ENCODE measurements around the gene UCHL1. TPM values are rescaled to one million over a fixed set of nuclear protein-coding genes. Genes with fewer than 3 reads are reported as not detected.
"Not testable (repeated sequence)": the region's sequence is repeated elsewhere in the genome, so short reads cannot be mapped to it uniquely, and the experiment has no call there.

Gene UCHL1
- total and polyA plus RNA-seq, 4 donors, result 37.5 to 110 (median 67.2) TPM

GRCh38 chr4:41268721-41269517 is 12.2 kb downstream of the UCHL1 start:
- 93% methylated on average over 7 of the region's 7 CpGs for WGBS, 2 donors

GRCh38 chr4:41269682-41270081 is 13.0 kb downstream of the UCHL1 start:
- no peak for ATAC-seq (ENCODE audit: low FRiP score)
- Histone ChIP-seq H3K9me3 (ENCODE audit: control insufficient read depth, low read length) (no peaks in the 10 kb centered on the region), H3K4me3 (ENCODE audit: low read length in 2 of 2) (no peak overlapping the region), H3K27me3 (ENCODE audit: control insufficient read depth in 1 of 2, insufficient read depth in 2 of 2, low read length in 1 of 2) (no peaks in the 10 kb centered on the region), H3K27ac (ENCODE audit: low read depth in 1 of 2, low read length in 2 of 2) (no peak overlapping the region), H3K36me3 (ENCODE audit: control insufficient read depth in 1 of 2, insufficient read depth in 2 of 2, low read length in 1 of 2) (peaks cover 0 to 2% of the 10 kb centered on the region in 2 donors), H3K4me1 (ENCODE audit: control insufficient read depth in 1 of 2, insufficient read depth in 2 of 2, low read length in 2 of 2) (no peaks in the 10 kb centered on the region)
- no peak for DNase-seq
- intact Hi-C loops (cut with DNase I), result no loop called here

More at GRCh38 chr4:41268721-41269517, 12.2 kb downstream of the UCHL1 start:
- intact Hi-C loops (cut with DNase I), result no loop called here
- Histone ChIP-seq H3K27me3 (ENCODE audit: control insufficient read depth in 1 of 2, insufficient read depth in 2 of 2, low read length in 1 of 2) (no peaks in the 10 kb centered on the region), H3K36me3 (ENCODE audit: control insufficient read depth in 1 of 2, insufficient read depth in 2 of 2, low read length in 1 of 2) (peaks cover 0 to 2% of the 10 kb centered on the region in 2 donors), H3K4me1 (ENCODE audit: control insufficient read depth in 1 of 2, insufficient read depth in 2 of 2, low read length in 2 of 2) (no peaks in the 10 kb centered on the region), H3K4me3 (ENCODE audit: low read length in 2 of 2) (no peak overlapping the region), H3K9me3 (ENCODE audit: control insufficient read depth, low read length) (no peaks in the 10 kb centered on the region), H3K27ac (ENCODE audit: low read depth in 1 of 2, low read length in 2 of 2) (no peak overlapping the region)
- DNase-seq, result no peak
- ATAC-seq (ENCODE audit: low FRiP score), result no peak

- H3K27ac ChIP-seq (ENCODE audit: low read depth in 1 of 2, low read length in 2 of 2); ATAC-seq (ENCODE audit: low FRiP score); H3K4me1 ChIP-seq (ENCODE audit: control insufficient read depth in 1 of 2, insufficient read depth in 2 of 2, low read length in 2 of 2); H3K27me3 ChIP-seq (ENCODE audit: control insufficient read depth in 1 of 2, insufficient read depth in 2 of 2, low read length in 1 of 2); intact Hi-C loops (cut with DNase I); H3K9me3 ChIP-seq (ENCODE audit: control insufficient read depth, low read length); H3K36me3 ChIP-seq (ENCODE audit: control insufficient read depth in 1 of 2, insufficient read depth in 2 of 2, low read length in 1 of 2); H3K4me3 ChIP-seq (ENCODE audit: low read length in 2 of 2); DNase-seq: not testable (repeated sequence)
- 97% methylated on average over 13 of the region's 13 CpGs for WGBS, 2 donors
Measured at GRCh38 chr4:41275931-41276330, 19.2 kb downstream of the UCHL1 start.

- H3K27me3 ChIP-seq (ENCODE audit: control insufficient read depth in 1 of 2, insufficient read depth in 2 of 2, low read length in 1 of 2), result no peaks in the 10 kb centered on the region
- no peak for ATAC-seq (ENCODE audit: low FRiP score)
Measured at GRCh38 chr4:41280010-41280409, 23.3 kb downstream of the UCHL1 start.

GRCh38 chr4:41281038-41281634 is 24.4 kb downstream of the UCHL1 start:
- ATAC-seq (ENCODE audit: low FRiP score) (peak; percentile 94), DNase-seq (no peak)
- Histone ChIP-seq H3K9me3 (ENCODE audit: control insufficient read depth, low read length) (no peaks in the 10 kb centered on the region), H3K36me3 (ENCODE audit: control insufficient read depth in 1 of 2, insufficient read depth in 2 of 2, low read length in 1 of 2) (no peaks in the 10 kb centered on the region), H3K4me3 (ENCODE audit: low read length in 2 of 2) (peak overlapping the region in 1 of 2 donors; percentile 31), H3K27ac (ENCODE audit: low read depth in 1 of 2, low read length in 2 of 2) (no peak overlapping the region), H3K4me1 (ENCODE audit: control insufficient read depth in 1 of 2, insufficient read depth in 2 of 2, low read length in 2 of 2) (no peaks in the 10 kb centered on the region), H3K27me3 (ENCODE audit: control insufficient read depth in 1 of 2, insufficient read depth in 2 of 2, low read length in 1 of 2) (no peaks in the 10 kb centered on the region)
- 8% methylated on average over 7 of the region's 7 CpGs for WGBS, 2 donors
- intact Hi-C loops (cut with DNase I), result loop anchor here (1.0 to 5.0 kb wide), 4 partner anchors 380 to 608 kb away; no protein-coding TSS in a partner anchor

More at GRCh38 chr4:41280010-41280409, 23.3 kb downstream of the UCHL1 start:
- intact Hi-C loops (cut with DNase I), result loop anchor here (2.0 to 5.0 kb wide), 3 partner anchors 382 to 609 kb away; no protein-coding TSS in a partner anchor
- WGBS, 2 donors, result 63 to 64% methylated on average over 8 of the region's 8 CpGs
- Histone ChIP-seq H3K36me3 (ENCODE audit: control insufficient read depth in 1 of 2, insufficient read depth in 2 of 2, low read length in 1 of 2) (no peaks in the 10 kb centered on the region), H3K4me1 (ENCODE audit: control insufficient read depth in 1 of 2, insufficient read depth in 2 of 2, low read length in 2 of 2) (no peaks in the 10 kb centered on the region), H3K9me3 (ENCODE audit: control insufficient read depth, low read length) (no peaks in the 10 kb centered on the region), H3K4me3 (ENCODE audit: low read length in 2 of 2) (no peak overlapping the region), H3K27ac (ENCODE audit: low read depth in 1 of 2, low read length in 2 of 2) (no peak overlapping the region)
- DNase-seq, result no peak

- Histone ChIP-seq H3K27ac (ENCODE audit: low read depth in 1 of 2, low read length in 2 of 2) (no peak overlapping the region), H3K27me3 (ENCODE audit: control insufficient read depth in 1 of 2, insufficient read depth in 2 of 2, low read length in 1 of 2) (no peaks in the 10 kb centered on the region), H3K4me1 (ENCODE audit: control insufficient read depth in 1 of 2, insufficient read depth in 2 of 2, low read length in 2 of 2) (no peaks in the 10 kb centered on the region), H3K9me3 (ENCODE audit: control insufficient read depth, low read length) (no peaks in the 10 kb centered on the region), H3K36me3 (ENCODE audit: control insufficient read depth in 1 of 2, insufficient read depth in 2 of 2, low read length in 1 of 2) (no peaks in the 10 kb centered on the region), H3K4me3 (ENCODE audit: low read length in 2 of 2) (no peak overlapping the region)
- DNase-seq (no peak), ATAC-seq (ENCODE audit: low FRiP score) (no peak)
- intact Hi-C loops (cut with DNase I), result loop anchor here in 1 of 2 donors (5.0 kb wide), 1 partner anchor 380 kb away; no protein-coding TSS in a partner anchor
- 0 to 2% methylated on average over 1 of the region's 1 CpG for WGBS, 2 donors
Measured at GRCh38 chr4:41282366-41282765, 25.6 kb downstream of the UCHL1 start.

GRCh38 chr4:41285202-41285863 is 28.6 kb downstream of the UCHL1 start:
- 92 to 94% methylated on average over 6 of the region's 6 CpGs for whole genome bisulfite sequencing, 2 donors
- no peaks in the 10 kb centered on the region for H3K4me1 ChIP-seq (ENCODE audit: control insufficient read depth in 1 of 2, insufficient read depth in 2 of 2, low read length in 2 of 2)
- DNase-seq (no peak), ATAC-seq (ENCODE audit: low FRiP score) (no peak)
- no peak overlapping the region for H3K4me3 ChIP-seq (ENCODE audit: low read length in 2 of 2)
- no peaks in the 10 kb centered on the region for H3K27me3 ChIP-seq (ENCODE audit: control insufficient read depth in 1 of 2, insufficient read depth in 2 of 2, low read length in 1 of 2)
- H3K27ac ChIP-seq (ENCODE audit: low read depth in 1 of 2, low read length in 2 of 2), result no peak overlapping the region
- no peaks in the 10 kb centered on the region for H3K9me3 ChIP-seq (ENCODE audit: control insufficient read depth, low read length)
- H3K36me3 ChIP-seq (ENCODE audit: control insufficient read depth in 1 of 2, insufficient read depth in 2 of 2, low read length in 1 of 2), result no peaks in the 10 kb centered on the region
- intact Hi-C loops (cut with DNase I), result no loop called here

GRCh38 chr4:41285864-41286235 is 29.1 kb downstream of the UCHL1 start:
- H3K9me3 ChIP-seq (ENCODE audit: control insufficient read depth, low read length), result no peaks in the 10 kb centered on the region
- H3K27me3 ChIP-seq (ENCODE audit: control insufficient read depth in 1 of 2, insufficient read depth in 2 of 2, low read length in 1 of 2), result no peaks in the 10 kb centered on the region
- DNase-seq, result no peak
- ATAC-seq (ENCODE audit: low FRiP score), result no peak
- no peaks in the 10 kb centered on the region for H3K36me3 ChIP-seq (ENCODE audit: control insufficient read depth in 1 of 2, insufficient read depth in 2 of 2, low read length in 1 of 2)
- intact Hi-C loops (cut with DNase I), result no loop called here
- H3K4me1 ChIP-seq (ENCODE audit: control insufficient read depth in 1 of 2, insufficient read depth in 2 of 2, low read length in 2 of 2), result no peaks in the 10 kb centered on the region
- 89 to 94% methylated on average over 3 of the region's 3 CpGs for WGBS, 2 donors
- H3K4me3 ChIP-seq (ENCODE audit: low read length in 2 of 2), result no peak overlapping the region
- H3K27ac ChIP-seq (ENCODE audit: low read depth in 1 of 2, low read length in 2 of 2), result no peak overlapping the region

Data from aorta (tissue), 5 donors.